ENCODE data around the gene ALMS1. TPM values are rescaled to one million over a fixed set of nuclear protein-coding genes. Genes with fewer than 3 reads are reported as not detected.

ALMS1 gene
- 5.7 and 7.0 TPM in 2 replicates for total RNA-seq

GRCh38 chr2:73385504-73386341, at the start of gene ALMS1:
Gene ALMS1, plus strand, starts transcription at chr2:73385836. Its CDS starts 33 bp downstream, at chr2:73385869.

GRCh38 chr2:73642338-73643018, 256.8 kb downstream of the ALMS1 start, which contains the start of gene NAT8:
Gene NAT8, minus strand, starts transcription at chr2:73642422. Its CDS starts 794 bp downstream, at chr2:73641628.

Other genes with a start within 250 kb of the ALMS1 start
- not detected in 2 replicates for gene NOTO, start 183.3 kb upstream of the ALMS1 start, total RNA-seq
- gene SMYD5, start 171.6 kb upstream of the ALMS1 start, total RNA-seq = 20.9 and 28.7 TPM in 2 replicates
- 12.0 and 13.8 TPM in 2 replicates for gene PRADC1, start 152.6 kb upstream of the ALMS1 start, total RNA-seq
- gene CCT7, start 151.5 kb upstream of the ALMS1 start, total RNA-seq = 333 and 522 TPM in 2 replicates
- 5.4 and 5.5 TPM in 2 replicates for gene FBXO41, start 101.4 kb upstream of the ALMS1 start, total RNA-seq
- gene EGR4, start 92.3 kb upstream of the ALMS1 start, total RNA-seq = not detected in 2 replicates